GM23338 (cell line): Measurements from ENCODE around the gene RBBP8. TPM values are rescaled to one million over a fixed set of nuclear protein-coding genes. Genes with fewer than 3 reads are reported as not detected.

Source experiments
- ATAC-seq: fragments of 200-7000 bp; cut with Tn5 transposase; 3 replicates; pipeline ENCODE4 v1.9.1; 2020
- DNase-seq: peaks from one replicate; pipeline ENCODE4 v3.0.0-alpha.2; 2015; ENCODE audit warnings: low spot score
- H2AFZ ChIP-seq: fragments of 200-600 bp; sonication (generic); 2 replicates; pipeline ENCODE4 v1.8.0; 2016; ENCODE audit warnings: antibody characterized with exemption, mild to moderate bottlenecking, moderate library complexity
- H3F3A ChIP-seq: fragments of 200-600 bp; sonication (generic); replicated peaks from 2 replicates; pipeline ENCODE4 v1.8.0; 2017; ENCODE audit warnings: antibody characterized with exemption, mixed run types, low read depth
- H3K27ac ChIP-seq: fragments of 200-600 bp; sonication (generic); 2 replicates; pipeline ENCODE4 v1.6.1; 2016; ENCODE audit warnings: low read depth
- H3K27me3 ChIP-seq: fragments of 200-600 bp; sonication (generic); 2 replicates; pipeline ENCODE4 v1.8.0; 2016; ENCODE audit warnings: mild to moderate bottlenecking, mixed run types, moderate library complexity; ENCODE audit not compliant: insufficient read depth
- H3K36me3 ChIP-seq: fragments of 200-600 bp; sonication (generic); 2 replicates; pipeline ENCODE4 v1.8.0; 2016; ENCODE audit warnings: mild to moderate bottlenecking; ENCODE audit not compliant: insufficient read depth
- H3K4me1 ChIP-seq: fragments of 200-600 bp; sonication (generic); 2 replicates; pipeline ENCODE4 v1.8.0; 2016; ENCODE audit warnings: mild to moderate bottlenecking, moderate library complexity; ENCODE audit not compliant: insufficient read depth
- H3K4me2 ChIP-seq: fragments of 200-600 bp; sonication (generic); 2 replicates; pipeline ENCODE4 v1.7.1; 2017; ENCODE audit warnings: mixed run types
- H3K4me3 ChIP-seq: fragments of 200-600 bp; sonication (generic); 2 replicates; pipeline ENCODE4 v1.6.1; 2016; ENCODE audit warnings: mixed run types
- H3K79me2 ChIP-seq: fragments of 200-600 bp; sonication (generic); replicated peaks from 2 replicates; pipeline ENCODE4 v1.8.0; 2017; ENCODE audit warnings: mild to moderate bottlenecking; ENCODE audit not compliant: insufficient read depth
- H3K9me2 ChIP-seq: fragments of 200-600 bp; sonication (generic); 2 replicates; pipeline ENCODE4 v1.8.0; 2017; ENCODE audit not compliant: insufficient read depth
- H4K20me1 ChIP-seq: fragments of 200-600 bp; sonication (generic); replicated peaks from 2 replicates; pipeline ENCODE4 v1.8.0; 2017; ENCODE audit warnings: mild to moderate bottlenecking; ENCODE audit not compliant: insufficient read depth
- H3K27ac Mint-ChIP-seq: 2 replicates; pipeline ENCODE4 v1.8.0; 2020; ENCODE audit warnings: inconsistent platforms, mild to moderate bottlenecking, moderate library complexity, mixed read lengths
- H3K27me3 Mint-ChIP-seq: 3 replicates; pipeline ENCODE4 v1.8.0; 2022; ENCODE audit warnings: low read depth, mild to moderate bottlenecking, moderate library complexity, mixed read lengths, inconsistent platforms; ENCODE audit not compliant: insufficient read depth, poor library complexity
- H3K36me3 Mint-ChIP-seq: 3 replicates; pipeline ENCODE4 v1.8.0; 2021; ENCODE audit warnings: low read depth, mild to moderate bottlenecking, inconsistent platforms, moderate library complexity, mixed read lengths
- H3K4me1 Mint-ChIP-seq: 3 replicates; pipeline ENCODE4 v1.8.0; 2020; ENCODE audit warnings: mild to moderate bottlenecking, inconsistent platforms, mixed read lengths
- H3K4me3 Mint-ChIP-seq: 3 replicates; pipeline ENCODE4 v1.8.0; 2021; ENCODE audit warnings: moderate library complexity, mild to moderate bottlenecking, inconsistent platforms, mixed read lengths
- H3K9me3 Mint-ChIP-seq: 3 replicates; pipeline ENCODE4 v1.8.0; 2020; ENCODE audit warnings: moderate library complexity, mild to moderate bottlenecking, inconsistent platforms, mixed read lengths
- CREB1 ChIP-seq: fragments of 250-450 bp; sonication (Bioruptor Pico); IDR thresholded peaks from 2 replicates; pipeline ENCODE4 v1.5.0; 2020; ENCODE audit warnings: low read depth, mild to moderate bottlenecking, moderate library complexity
- CTCF ChIP-seq, 2 experiments: fragments of 200-600 bp in 1 of 2; sonication (generic) in 1 of 2; conservative IDR thresholded peaks; 2 replicates each; pipeline versions ENCODE4 v1.5.1 to v1.6.1; 2016 to 2017; ENCODE audit warnings: antibody characterized with exemption in 2 of 2, low read depth in 2 of 2, mild to moderate bottlenecking in 2 of 2, moderate library complexity in 1 of 2
- ETS1 ChIP-seq: IDR thresholded peaks from 2 replicates; pipeline ENCODE4 v1.6.1; 2016; ENCODE audit warnings: antibody characterized with exemption
- EZH2 ChIP-seq: fragments of 200-600 bp; sonication (generic); IDR thresholded peaks from one replicate; pipeline ENCODE4 v1.8.0; 2017; ENCODE audit warnings: antibody characterized with exemption, mild to moderate bottlenecking, low read depth; ENCODE audit not compliant: unreplicated experiment
- EZH2phosphoT487 ChIP-seq: fragments of 200-600 bp; sonication (generic); IDR thresholded peaks from one replicate; pipeline ENCODE4 v1.8.1; 2018; ENCODE audit warnings: antibody characterized with exemption; ENCODE audit not compliant: unreplicated experiment
- JUNB ChIP-seq: IDR thresholded peaks from one replicate; pipeline ENCODE4 v1.6.1; 2016; ENCODE audit warnings: antibody characterized with exemption; ENCODE audit not compliant: unreplicated experiment
- NANOG ChIP-seq: IDR thresholded peaks from 2 replicates; pipeline ENCODE4 v1.6.1; 2016; ENCODE audit warnings: antibody characterized with exemption, borderline replicate concordance
- POLR2AphosphoS5 ChIP-seq: IDR thresholded peaks from 2 replicates; pipeline ENCODE4 v1.6.1; 2016; ENCODE audit warnings: antibody characterized with exemption, low read depth
- REST ChIP-seq: IDR thresholded peaks from one replicate; pipeline ENCODE4 v1.6.1; 2018; ENCODE audit warnings: antibody characterized with exemption; ENCODE audit not compliant: unreplicated experiment
- STAT1 ChIP-seq: IDR thresholded peaks from one replicate; pipeline ENCODE4 v1.6.1; 2016; ENCODE audit warnings: antibody characterized with exemption; ENCODE audit not compliant: unreplicated experiment
- ZNF114 ChIP-seq: fragments of 250-450 bp; sonication (Bioruptor Pico); IDR thresholded peaks from 2 replicates; pipeline ENCODE4 v1.5.0; 2020; ENCODE audit warnings: mild to moderate bottlenecking, moderate library complexity
- ZNF331 ChIP-seq: fragments of 250-450 bp; sonication (Bioruptor Pico); IDR thresholded peaks from 2 replicates; pipeline ENCODE4 v1.5.0; 2020; ENCODE audit warnings: low read depth, mild to moderate bottlenecking, moderate library complexity
- ZNF462 ChIP-seq: fragments of 250-450 bp; sonication (Bioruptor Pico); IDR thresholded peaks from 2 replicates; pipeline ENCODE4 v1.5.0; 2020; ENCODE audit warnings: mild to moderate bottlenecking, moderate library complexity
- polyA plus RNA-seq: library from polyadenylated mRNA; unstranded; fragments of >200 nt; fragmentation: Nextera tagmentation; extraction: Ambion mirVana; gene quantifications from 2 replicates; pipeline ENCODE4 v1.2.1, GENCODE V29; 2016
- total RNA-seq: library from RNA; depleted of rRNA; stranded (reverse); fragments of >200 nt; shearing (Covaris generic); gene quantifications from 2 replicates; pipeline ENCODE4 v1.2.3, GENCODE V29; 2014

The RBBP8 gene
- total and polyA plus RNA-seq, 2 experiments from 2014 or later, result 53.3 to 55.6 TPM

GRCh38 chr18:22943847-22944246 is 10.7 kb downstream of the RBBP8 start:
- H3K9me3 Mint-ChIP-seq, result no peaks in the 10 kb centered on the region
- no peak for ATAC-seq
- H3K27me3 Mint-ChIP-seq, result no peaks in the 10 kb centered on the region

More at GRCh38 chr18:22943847-22944246, 10.7 kb downstream of the RBBP8 start:
- Histone ChIP-seq H2AFZ (no peak overlapping the region), H3K27me3 (no peaks in the 10 kb centered on the region), H3K4me3 (no peak overlapping the region), H3K79me2 (peaks cover 9% of the 10 kb centered on the region; the same call in 1 of the 2 replicates), H3K9me2 (no peaks in the 10 kb centered on the region), H3K4me1 (no peaks in the 10 kb centered on the region), H3F3A (no peaks in the 10 kb centered on the region), H4K20me1 (peaks cover 6% of the 10 kb centered on the region; the same call in 1 of the 2 replicates), H3K27ac (no peak overlapping the region), H3K4me2 (no peak overlapping the region), H3K36me3 (peaks cover 9% of the 10 kb centered on the region; the same call in 1 of the 2 replicates)
- H3K4me3 Mint-ChIP-seq, result no peak overlapping the region
- no peak overlapping the region for H3K27ac Mint-ChIP-seq
- H3K4me1 Mint-ChIP-seq, result no peaks in the 10 kb centered on the region; the same call in 2 of the 3 replicates
- no peak for TF ChIP-seq NANOG
- no peak for TF ChIP-seq ZNF114 (CRISPR knock-in tag)
- TF ChIP-seq ETS1, result no peak
- TF ChIP-seq CREB1 (CRISPR knock-in tag), result no peak
- no peak for TF ChIP-seq REST
- no peak for TF ChIP-seq EZH2
- no peak for TF ChIP-seq JUNB
- TF ChIP-seq ZNF462 (CRISPR knock-in tag), result no peak
- TF ChIP-seq POLR2AphosphoS5, result no peak
- no peak for TF ChIP-seq CTCF (conservative IDR thresholded peaks at IDR 0.05; ENCODE audit: low read depth in 2 of 2)
- no peak for TF ChIP-seq STAT1
- no peak for TF ChIP-seq ZNF331 (CRISPR knock-in tag)
- TF ChIP-seq EZH2phosphoT487, result no peak
- DNase-seq, result no peak
- peaks cover 25% of the 10 kb centered on the region for H3K36me3 Mint-ChIP-seq
